LNCAP (cell line): Measurements from ENCODE around the gene SERPINA3.

Experiments
- CTCF ChIP-seq: fragments of 450-650 bp; IDR thresholded peaks from 2 replicates; pipeline ENCODE4 v1.5.1; 2017; ENCODE audit warnings: mild to moderate bottlenecking

Gene SERPINA3

GRCh38 chr14:94623856-94624499 is 11.8 kb downstream of the SERPINA3 start:
- TF ChIP-seq CTCF, result no peak

GRCh38 chr14:94624537-94625352 is 12.6 kb downstream of the SERPINA3 start:
- TF ChIP-seq CTCF, result no peak

- TF ChIP-seq CTCF, result no peak
Measured at GRCh38 chr14:94625353-94625635, 13.1 kb downstream of the SERPINA3 start.

GRCh38 chr14:94628578-94628977 is 16.4 kb downstream of the SERPINA3 start:
- TF ChIP-seq CTCF, result no peak

GRCh38 chr14:94630396-94630795 is 18.2 kb downstream of the SERPINA3 start:
- TF ChIP-seq CTCF, result no peak

GRCh38 chr14:94631050-94631449 is 18.9 kb downstream of the SERPINA3 start:
- TF ChIP-seq CTCF, result no peak

- no peak for TF ChIP-seq CTCF
Measured at GRCh38 chr14:94631536-94632304, 19.5 kb downstream of the SERPINA3 start.
